OCI-LY7 (cell line): ENCODE results near the gene MARCOL.

ENCODE experiments used
- EZH2phosphoT487 ChIP-seq: fragments of 200-600 bp; sonication (generic); IDR thresholded peaks from 2 replicates; pipeline ENCODE4 v1.6.1; 2018; ENCODE audit warnings: low read depth, borderline replicate concordance, mild to moderate bottlenecking, mixed run types, antibody characterized with exemption, low read length, moderate library complexity, mixed read lengths
- TF ChIP-seq, protein P1 (sequence below): fragments of 200-600 bp; sonication (generic); conservative IDR thresholded peaks from 2 replicates; pipeline ENCODE4 v1.5.1; 2014; ENCODE audit warnings: mild to moderate bottlenecking, antibody characterized with exemption, low read length, moderate library complexity, mixed read lengths

DNA sequence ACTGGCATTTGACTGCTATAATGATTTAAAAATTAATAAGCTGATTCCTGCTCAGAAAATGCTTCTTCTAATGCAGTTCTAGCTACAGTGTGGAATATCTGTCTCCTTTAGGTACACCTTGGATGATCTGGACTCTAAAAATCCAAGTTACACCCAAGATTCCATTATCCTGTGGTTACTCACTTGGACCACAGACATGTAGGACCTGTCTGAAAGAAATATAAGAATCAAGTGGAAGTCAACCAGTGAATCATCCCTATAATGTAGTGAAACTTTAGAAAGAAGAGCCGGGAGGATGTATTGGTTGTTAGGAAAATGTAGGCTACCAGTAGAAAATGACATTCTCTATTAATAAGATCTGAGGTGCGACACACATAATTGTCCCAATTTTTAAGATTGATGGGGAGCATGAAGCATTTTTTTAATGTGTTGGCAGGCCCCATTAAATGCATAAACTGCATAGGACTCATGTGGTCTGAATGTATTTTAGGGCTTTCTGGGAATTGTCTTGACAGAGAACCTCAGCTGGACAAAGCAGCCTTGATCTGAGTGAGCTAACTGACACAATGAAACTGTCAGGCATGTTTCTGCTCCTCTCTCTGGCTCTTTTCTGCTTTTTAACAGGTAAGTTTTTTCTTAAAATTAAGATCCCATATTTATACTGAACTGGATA is 35.7 kb upstream of the MARCOL start, which contains the start of gene SPINK6:
- TF ChIP-seq, protein P1, sequence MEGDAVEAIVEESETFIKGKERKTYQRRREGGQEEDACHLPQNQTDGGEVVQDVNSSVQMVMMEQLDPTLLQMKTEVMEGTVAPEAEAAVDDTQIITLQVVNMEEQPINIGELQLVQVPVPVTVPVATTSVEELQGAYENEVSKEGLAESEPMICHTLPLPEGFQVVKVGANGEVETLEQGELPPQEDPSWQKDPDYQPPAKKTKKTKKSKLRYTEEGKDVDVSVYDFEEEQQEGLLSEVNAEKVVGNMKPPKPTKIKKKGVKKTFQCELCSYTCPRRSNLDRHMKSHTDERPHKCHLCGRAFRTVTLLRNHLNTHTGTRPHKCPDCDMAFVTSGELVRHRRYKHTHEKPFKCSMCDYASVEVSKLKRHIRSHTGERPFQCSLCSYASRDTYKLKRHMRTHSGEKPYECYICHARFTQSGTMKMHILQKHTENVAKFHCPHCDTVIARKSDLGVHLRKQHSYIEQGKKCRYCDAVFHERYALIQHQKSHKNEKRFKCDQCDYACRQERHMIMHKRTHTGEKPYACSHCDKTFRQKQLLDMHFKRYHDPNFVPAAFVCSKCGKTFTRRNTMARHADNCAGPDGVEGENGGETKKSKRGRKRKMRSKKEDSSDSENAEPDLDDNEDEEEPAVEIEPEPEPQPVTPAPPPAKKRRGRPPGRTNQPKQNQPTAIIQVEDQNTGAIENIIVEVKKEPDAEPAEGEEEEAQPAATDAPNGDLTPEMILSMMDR = no peak
- TF ChIP-seq EZH2phosphoT487 = no peak
